PC-3 (cell line): ENCODE results near the gene CEP83. TPM values are rescaled to one million over a fixed set of nuclear protein-coding genes. Genes with fewer than 3 reads are reported as not detected.
"Not testable (repeated sequence)": the region's sequence is repeated elsewhere in the genome, so short reads cannot be mapped to it uniquely, and the experiment has no call there.

Experiments
- ATAC-seq: fragments of 200-7000 bp; cut with Tn5 transposase; 2 replicates; pipeline ENCODE4 v1.9.1; 2020; ENCODE audit warnings: mild to moderate bottlenecking, moderate library complexity
- BruUV-seq: library from RNA; stranded (reverse); fragments of 400-500 nt; replicated peaks from 2 replicates; lab custom pipeline; 2021; lab: Mats Ljungman, UMichigan
- CTCF ChIA-PET: fragments of 300-600 bp; sonication (Branson Sonifier 250); formaldehyde crosslinking; loops from one replicate; lab custom pipeline; 2022; ENCODE audit warnings: antibody characterized with exemption; lab: Charles Lee
- POLR2A ChIA-PET: fragments of 300-600 bp; sonication (Branson Sonifier 250); formaldehyde crosslinking; loops from one replicate; lab custom pipeline; 2022; ENCODE audit warnings: antibody characterized with exemption; ENCODE audit not compliant: unreplicated experiment; lab: Charles Lee
- DNase-seq: peaks from one replicate; pipeline ENCODE4 v3.0.0-alpha.2; 2015
- H2AFZ ChIP-seq: fragments of 300-600 bp; sonication (generic); 2 replicates; pipeline ENCODE4 v1.6.0; 2016; ENCODE audit warnings: antibody characterized with exemption, low read length
- H3F3A ChIP-seq: fragments of 300-600 bp; sonication (generic); one replicate; pipeline ENCODE4 v1.6.0; 2017; ENCODE audit warnings: antibody characterized with exemption, low read length, control low read depth, mild to moderate bottlenecking; ENCODE audit not compliant: unreplicated experiment
- H3K27ac ChIP-seq: fragments of 300-600 bp; sonication (generic); 2 replicates; pipeline ENCODE4 v1.5.1; 2016; ENCODE audit warnings: mild to moderate bottlenecking, low read length
- H3K27me3 ChIP-seq: fragments of 300-600 bp; sonication (generic); 2 replicates; pipeline ENCODE4 v1.6.1; 2016; ENCODE audit warnings: low read length, mixed read lengths
- H3K36me3 ChIP-seq: fragments of 300-600 bp; sonication (generic); 2 replicates; pipeline ENCODE4 v1.6.1; 2016; ENCODE audit warnings: low read depth, mixed run types, low read length, mixed read lengths
- H3K4me1 ChIP-seq: fragments of 300-600 bp; sonication (generic); 2 replicates; pipeline ENCODE4 v1.5.1; 2016; ENCODE audit warnings: low read length; ENCODE audit not compliant: insufficient read depth
- H3K4me2 ChIP-seq: fragments of 300-600 bp; sonication (generic); 2 replicates; pipeline ENCODE4 v1.6.0; 2016; ENCODE audit warnings: low read length
- H3K4me3 ChIP-seq: fragments of 300-600 bp; sonication (generic); 2 replicates; pipeline ENCODE4 v1.5.1; 2016; ENCODE audit warnings: mild to moderate bottlenecking, low read length, mixed read lengths
- H3K79me2 ChIP-seq: fragments of 300-600 bp; sonication (generic); 2 replicates; pipeline ENCODE4 v1.6.1; 2017; ENCODE audit warnings: low read length, mixed read lengths
- H3K9ac ChIP-seq: fragments of 300-600 bp; sonication (generic); 2 replicates; pipeline ENCODE4 v1.6.0; 2016; ENCODE audit warnings: mild to moderate bottlenecking, low read length
- H3K9me2 ChIP-seq: fragments of 300-600 bp; sonication (generic); replicated peaks from 2 replicates; pipeline ENCODE4 v1.6.1; 2016; ENCODE audit warnings: mixed run types, low read length, mixed read lengths
- H3K9me3 ChIP-seq: fragments of 300-600 bp; sonication (generic); 2 replicates; pipeline ENCODE4 v1.6.1; 2016; ENCODE audit warnings: low read length, mixed read lengths
- H4K20me1 ChIP-seq: fragments of 300-600 bp; sonication (generic); 2 replicates; pipeline ENCODE4 v1.6.1; 2016; ENCODE audit warnings: low read length, mixed read lengths
- EZH2 ChIP-seq: fragments of 300-600 bp; sonication (generic); IDR thresholded peaks from one replicate; pipeline ENCODE4 v1.6.1; 2017; ENCODE audit warnings: antibody characterized with exemption, mild to moderate bottlenecking, low read length; ENCODE audit not compliant: unreplicated experiment
- EZH2phosphoT487 ChIP-seq: fragments of 300-600 bp; sonication (generic); IDR thresholded peaks from 2 replicates; pipeline ENCODE4 v1.6.1; 2018; ENCODE audit warnings: mild to moderate bottlenecking, antibody characterized with exemption, low read length, borderline replicate concordance
- intact Hi-C: fragments of 100-400 bp; cut with micrococcal nuclease; formaldehyde crosslinking; loops from 2 replicates; pipeline ENCODE4 v1.9.0; 2023
- total RNA-seq: library from RNA; depleted of rRNA; stranded (reverse); fragments of >200 nt; gene quantifications from 2 replicates; pipeline ENCODE4 v1.2.3, GENCODE V29; 2014
- TF ChIP-seq, protein P1 (sequence below): fragments of 300-600 bp; sonication (generic); conservative IDR thresholded peaks from 2 replicates; pipeline ENCODE4 v1.5.1; 2017; ENCODE audit warnings: antibody characterized with exemption, low read depth, mild to moderate bottlenecking, low read length

Gene CEP83
- total RNA-seq, 1 experiment from 2014 or later, result 11.8 TPM

DNA sequence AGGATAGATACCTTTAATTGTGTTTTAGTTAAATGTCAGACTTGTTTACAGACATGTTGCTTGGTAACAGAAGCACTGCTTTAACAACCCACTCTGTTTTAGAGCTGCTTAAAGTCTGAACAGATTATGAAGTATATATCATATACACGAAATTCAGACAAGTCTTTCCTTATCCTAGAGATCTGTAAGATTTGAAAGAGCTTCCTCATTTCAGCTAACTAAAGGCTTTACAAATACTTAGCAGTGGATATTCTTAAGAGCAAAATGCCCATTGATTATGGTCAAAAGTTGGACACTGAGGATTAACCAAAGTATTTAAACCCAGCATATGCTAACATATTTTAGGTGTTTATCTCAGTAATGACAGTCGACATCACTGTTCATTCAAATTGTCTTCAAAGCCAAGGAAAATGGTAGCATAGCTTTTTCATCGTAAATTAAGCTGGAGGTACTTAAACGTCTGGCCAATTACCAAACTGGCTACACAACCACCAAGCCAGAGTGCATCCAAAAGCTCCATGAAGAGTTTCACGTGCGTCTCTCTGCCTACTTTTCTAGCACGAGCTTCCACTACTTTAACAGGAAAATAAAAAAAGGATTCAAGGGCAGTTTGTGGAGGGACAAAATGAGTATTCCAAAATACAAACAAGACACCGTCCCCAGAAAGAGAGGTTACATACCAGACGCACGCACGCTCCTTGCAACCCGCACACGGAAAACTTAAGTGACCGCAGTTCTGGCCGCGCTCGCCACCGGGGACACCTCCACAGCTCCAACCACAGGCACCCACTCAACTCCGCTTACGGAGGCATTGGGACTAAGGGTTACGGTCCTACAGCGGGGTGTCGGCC is 565 bp downstream of the CEP83 start:
- no peaks in the 10 kb centered on the region for H3K9me2 ChIP-seq
- CTCF ChIA-PET, result no interaction called here
- no peak for TF ChIP-seq EZH2
- TF ChIP-seq, protein P1, sequence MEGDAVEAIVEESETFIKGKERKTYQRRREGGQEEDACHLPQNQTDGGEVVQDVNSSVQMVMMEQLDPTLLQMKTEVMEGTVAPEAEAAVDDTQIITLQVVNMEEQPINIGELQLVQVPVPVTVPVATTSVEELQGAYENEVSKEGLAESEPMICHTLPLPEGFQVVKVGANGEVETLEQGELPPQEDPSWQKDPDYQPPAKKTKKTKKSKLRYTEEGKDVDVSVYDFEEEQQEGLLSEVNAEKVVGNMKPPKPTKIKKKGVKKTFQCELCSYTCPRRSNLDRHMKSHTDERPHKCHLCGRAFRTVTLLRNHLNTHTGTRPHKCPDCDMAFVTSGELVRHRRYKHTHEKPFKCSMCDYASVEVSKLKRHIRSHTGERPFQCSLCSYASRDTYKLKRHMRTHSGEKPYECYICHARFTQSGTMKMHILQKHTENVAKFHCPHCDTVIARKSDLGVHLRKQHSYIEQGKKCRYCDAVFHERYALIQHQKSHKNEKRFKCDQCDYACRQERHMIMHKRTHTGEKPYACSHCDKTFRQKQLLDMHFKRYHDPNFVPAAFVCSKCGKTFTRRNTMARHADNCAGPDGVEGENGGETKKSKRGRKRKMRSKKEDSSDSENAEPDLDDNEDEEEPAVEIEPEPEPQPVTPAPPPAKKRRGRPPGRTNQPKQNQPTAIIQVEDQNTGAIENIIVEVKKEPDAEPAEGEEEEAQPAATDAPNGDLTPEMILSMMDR, result no peak
- no peak for TF ChIP-seq EZH2phosphoT487
- peak overlapping the region; percentile 92 for H2AFZ ChIP-seq
- H3K9ac ChIP-seq, result peak overlapping the region; percentile 90
- intact Hi-C loops, result loop anchor here (10.0 kb wide), 1 partner anchor 136 kb away; no protein-coding TSS in a partner anchor
- H3K9me3 ChIP-seq, result no peaks in the 10 kb centered on the region
- H3K4me2 ChIP-seq, result peak overlapping the region; percentile 87
- BruUV-seq, result TSS peak; percentile 83
- ATAC-seq (peak; percentile 54), DNase-seq (peak; percentile 16)
- no peaks in the 10 kb centered on the region for H3K27me3 ChIP-seq
- peak overlapping the region; percentile 85 for H3K4me3 ChIP-seq
- no peaks in the 10 kb centered on the region for H3F3A ChIP-seq
- no peaks in the 10 kb centered on the region for H4K20me1 ChIP-seq
- peak overlapping the region; percentile 61 for H3K27ac ChIP-seq
- peaks cover 5% of the 10 kb centered on the region; the same call in 1 of the 2 replicates for H3K36me3 ChIP-seq
- POLR2A ChIA-PET, result no interaction called here
- peaks cover 4% of the 10 kb centered on the region; the same call in 1 of the 2 replicates for H3K4me1 ChIP-seq
- H3K79me2 ChIP-seq, result peaks cover 49% of the 10 kb centered on the region

DNA sequence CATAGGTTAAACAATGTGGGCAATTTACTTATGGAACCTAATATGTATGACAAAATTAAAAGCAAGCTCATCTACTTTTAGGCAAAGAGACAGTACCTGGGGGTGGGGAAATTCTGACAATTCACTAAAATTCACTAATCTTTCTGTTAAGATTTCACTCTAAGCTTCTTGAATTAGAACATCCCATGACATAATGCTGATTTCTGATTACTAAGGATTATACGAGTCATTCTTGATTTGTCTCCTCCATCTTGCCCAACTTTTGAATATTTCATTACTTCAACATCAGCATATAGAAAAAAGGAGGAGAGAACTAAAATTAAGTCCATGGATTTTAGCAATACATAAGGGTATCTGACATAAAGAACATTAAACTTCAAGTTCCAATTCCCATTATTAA is 2.4 kb downstream of the CEP83 start:
- no TSS peak for BruUV-seq
- no peaks in the 10 kb centered on the region for H3K9me3 ChIP-seq
- intact Hi-C loops, result loop anchor here (10.0 kb wide), 1 partner anchor 137 kb away; no protein-coding TSS in a partner anchor
- peak overlapping the region; percentile 85; the same call in 1 of the 2 replicates for H3K4me3 ChIP-seq
- ChIA-PET POLR2A (no interaction called here), CTCF (no interaction called here)
- no peaks in the 10 kb centered on the region for H3K9me2 ChIP-seq
- H3F3A ChIP-seq, result no peaks in the 10 kb centered on the region
- peak overlapping the region; percentile 87 for H3K4me2 ChIP-seq
- H3K27ac ChIP-seq, result no peak overlapping the region
- no peak for ATAC-seq
- H3K4me1 ChIP-seq, result peaks cover 4% of the 10 kb centered on the region; the same call in 1 of the 2 replicates
- H3K79me2 ChIP-seq, result peaks cover 67% of the 10 kb centered on the region
- no peaks in the 10 kb centered on the region for H3K27me3 ChIP-seq
- H2AFZ ChIP-seq, result no peak overlapping the region
- H3K9ac ChIP-seq, result no peak overlapping the region
- TF ChIP-seq EZH2phosphoT487 (no peak), EZH2 (no peak)
- TF ChIP-seq, protein P1, result no peak
- DNase-seq, result no peak
- H3K36me3 ChIP-seq, result peaks cover 5% of the 10 kb centered on the region; the same call in 1 of the 2 replicates
- no peaks in the 10 kb centered on the region for H4K20me1 ChIP-seq

DNA sequence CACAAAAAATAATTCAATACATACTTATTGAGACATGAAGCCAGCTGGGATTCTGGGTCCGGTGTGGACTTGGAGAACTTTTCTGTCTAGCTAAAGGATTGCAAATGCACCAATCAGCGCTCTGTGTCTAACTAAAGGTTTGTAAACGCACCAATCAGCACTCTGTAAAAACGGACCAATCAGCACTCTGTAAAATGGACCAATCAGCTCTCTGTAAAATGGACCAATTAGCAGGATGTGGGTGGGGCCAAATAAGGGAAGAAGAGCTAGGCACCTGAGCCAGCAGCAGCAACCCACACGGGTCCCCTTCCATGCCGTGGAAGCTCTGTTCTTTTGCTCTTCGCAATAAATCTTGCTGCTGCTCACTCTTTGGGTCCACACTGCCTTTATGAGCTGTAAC is 5.3 kb downstream of the CEP83 start:
- DNase-seq, H4K20me1 ChIP-seq, H3K4me3 ChIP-seq, H3K27me3 ChIP-seq, BruUV-seq, H2AFZ ChIP-seq, H3K9me2 ChIP-seq, H3K9ac ChIP-seq, CTCF ChIA-PET, POLR2A ChIA-PET, ATAC-seq, H3K4me1 ChIP-seq, H3K27ac ChIP-seq, H3K4me2 ChIP-seq, H3K36me3 ChIP-seq, H3K9me3 ChIP-seq, H3F3A ChIP-seq: not testable (repeated sequence)
- intact Hi-C loops, result loop anchor here (10.0 kb wide), 1 partner anchor 140 kb away; no protein-coding TSS in a partner anchor
- H3K79me2 ChIP-seq, result peaks cover 92% of the 10 kb centered on the region
